Epithelial cell of proximal tubule (primary cell): ENCODE measurements around the gene SCAANT1. TPM values are rescaled to one million over a fixed set of nuclear protein-coding genes. Genes with fewer than 3 reads are reported as not detected.

Experiments used
- DNase-seq: peaks from one replicate; pipeline ENCODE4 v3.0.0-alpha.2; 2011; ENCODE audit warnings: low read depth
- H3K4me3 ChIP-seq: 2 replicates; pipeline ENCODE4 v1.5.1; 2011; ENCODE audit warnings: low read depth, mild to moderate bottlenecking, low read length
- total RNA-seq: library from RNA; depleted of rRNA; stranded (reverse); fragments of >200 nt; gene quantifications from 2 replicates; pipeline ENCODE4 v1.2.3, GENCODE V29; 2015
- TF ChIP-seq, protein P1 (sequence below): conservative IDR thresholded peaks from 2 replicates; pipeline ENCODE4 v1.5.1; 2012; ENCODE audit warnings: low read depth, mild to moderate bottlenecking, low read length

The SCAANT1 gene
- total RNA-seq, 1 donor from 2014 or later: not detected

DNA sequence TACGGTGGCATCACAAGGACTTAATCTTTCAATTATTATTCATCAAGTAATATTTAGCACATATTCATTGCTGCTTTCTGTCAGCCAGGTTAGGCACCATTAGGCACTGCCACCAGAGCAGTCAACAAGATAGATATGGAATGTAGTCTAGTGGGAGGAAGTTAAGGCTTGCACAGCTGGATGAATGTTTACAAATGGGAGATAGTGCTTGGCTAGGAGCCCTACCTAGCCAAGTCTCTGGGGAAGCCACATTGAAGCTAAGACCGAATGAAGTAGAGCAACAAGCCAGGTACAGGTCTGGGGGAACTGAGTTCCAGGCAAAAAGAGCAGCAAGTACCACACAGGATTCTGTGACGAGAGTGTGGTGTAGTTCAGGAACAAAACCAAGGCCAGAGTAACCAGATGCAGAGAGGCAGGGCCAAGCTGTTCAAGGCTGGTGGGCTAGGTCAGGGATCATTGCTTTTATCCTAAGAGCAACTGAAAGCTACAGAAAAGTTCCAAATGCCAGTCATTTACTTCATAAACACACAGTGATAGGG is 33.4 kb upstream of the SCAANT1 start:
- TF ChIP-seq, protein P1, sequence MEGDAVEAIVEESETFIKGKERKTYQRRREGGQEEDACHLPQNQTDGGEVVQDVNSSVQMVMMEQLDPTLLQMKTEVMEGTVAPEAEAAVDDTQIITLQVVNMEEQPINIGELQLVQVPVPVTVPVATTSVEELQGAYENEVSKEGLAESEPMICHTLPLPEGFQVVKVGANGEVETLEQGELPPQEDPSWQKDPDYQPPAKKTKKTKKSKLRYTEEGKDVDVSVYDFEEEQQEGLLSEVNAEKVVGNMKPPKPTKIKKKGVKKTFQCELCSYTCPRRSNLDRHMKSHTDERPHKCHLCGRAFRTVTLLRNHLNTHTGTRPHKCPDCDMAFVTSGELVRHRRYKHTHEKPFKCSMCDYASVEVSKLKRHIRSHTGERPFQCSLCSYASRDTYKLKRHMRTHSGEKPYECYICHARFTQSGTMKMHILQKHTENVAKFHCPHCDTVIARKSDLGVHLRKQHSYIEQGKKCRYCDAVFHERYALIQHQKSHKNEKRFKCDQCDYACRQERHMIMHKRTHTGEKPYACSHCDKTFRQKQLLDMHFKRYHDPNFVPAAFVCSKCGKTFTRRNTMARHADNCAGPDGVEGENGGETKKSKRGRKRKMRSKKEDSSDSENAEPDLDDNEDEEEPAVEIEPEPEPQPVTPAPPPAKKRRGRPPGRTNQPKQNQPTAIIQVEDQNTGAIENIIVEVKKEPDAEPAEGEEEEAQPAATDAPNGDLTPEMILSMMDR: no peak
- H3K4me3 ChIP-seq: no peak overlapping the region
- no peak for DNase-seq

DNA sequence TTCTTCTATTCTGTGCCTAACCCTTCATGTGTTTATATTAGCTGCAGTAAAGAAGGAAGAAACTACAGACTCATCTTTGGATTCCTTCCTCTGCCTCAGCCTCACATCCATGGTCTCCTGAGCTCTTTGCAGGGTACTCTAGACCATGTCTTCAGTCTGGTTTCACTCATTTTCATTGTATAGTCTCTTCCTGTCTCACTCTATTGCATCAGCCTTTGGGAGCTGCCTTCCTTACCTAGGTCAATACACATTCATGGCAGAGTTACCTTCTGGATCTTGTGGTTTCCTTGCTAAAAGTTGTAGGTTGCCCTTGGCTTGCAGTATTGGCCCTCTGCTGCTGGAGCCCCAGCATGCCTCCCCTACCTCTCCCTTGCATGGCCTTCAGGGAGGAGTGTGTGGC is 31.5 kb upstream of the SCAANT1 start:
- no peak for DNase-seq
- TF ChIP-seq, protein P1: no peak
- H3K4me3 ChIP-seq: no peak overlapping the region

GRCh38 chr3:63942528-63942927 is 30.3 kb upstream of the SCAANT1 start:
- TF ChIP-seq, protein P1: no peak
- DNase-seq: no peak

GRCh38 chr3:63940389-63940757 is 28.2 kb upstream of the SCAANT1 start:
- TF ChIP-seq, protein P1: no peak
- DNase-seq: no peak
- H3K4me3 ChIP-seq: no peak overlapping the region

More at GRCh38 chr3:63942528-63942927, 30.3 kb upstream of the SCAANT1 start:
- H3K4me3 ChIP-seq: no peak overlapping the region

- no peak overlapping the region for H3K4me3 ChIP-seq
- DNase-seq: no peak
- TF ChIP-seq, protein P1: no peak
Observed at GRCh38 chr3:63937661-63938651, 25.8 kb upstream of the SCAANT1 start.

DNA sequence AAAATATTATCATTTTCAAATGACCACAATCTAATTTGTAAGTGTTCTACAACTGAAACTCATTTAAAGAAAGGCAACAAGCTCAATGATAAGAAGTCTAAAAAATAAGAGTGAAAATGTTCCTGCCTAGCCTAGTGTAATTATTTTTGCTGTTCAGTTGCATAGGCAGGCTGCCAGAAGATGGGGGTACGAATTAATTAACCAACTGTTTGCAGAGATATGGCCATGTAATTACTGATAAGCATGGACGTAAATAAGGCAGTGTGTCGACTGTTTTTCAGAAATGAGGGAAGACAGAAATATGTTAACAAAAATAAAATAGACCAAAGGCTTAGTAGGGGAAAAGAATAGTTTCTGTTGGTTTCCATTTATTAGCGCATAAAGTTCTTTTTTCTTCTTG is 24.7 kb upstream of the SCAANT1 start:
- no peak overlapping the region for H3K4me3 ChIP-seq
- TF ChIP-seq, protein P1: no peak
- no peak for DNase-seq
